NCI-H510A (cell line): ENCODE measurements around the gene ZNF550.
"Not testable (repeated sequence)": the region's sequence is repeated elsewhere in the genome, so short reads cannot be mapped to it uniquely, and the experiment has no call there.

Source experiments
- DNase-seq: peaks from one replicate; lab custom pipeline; 2025; lab: John Stamatoyannopoulos, UW

ZNF550 gene

DNA sequence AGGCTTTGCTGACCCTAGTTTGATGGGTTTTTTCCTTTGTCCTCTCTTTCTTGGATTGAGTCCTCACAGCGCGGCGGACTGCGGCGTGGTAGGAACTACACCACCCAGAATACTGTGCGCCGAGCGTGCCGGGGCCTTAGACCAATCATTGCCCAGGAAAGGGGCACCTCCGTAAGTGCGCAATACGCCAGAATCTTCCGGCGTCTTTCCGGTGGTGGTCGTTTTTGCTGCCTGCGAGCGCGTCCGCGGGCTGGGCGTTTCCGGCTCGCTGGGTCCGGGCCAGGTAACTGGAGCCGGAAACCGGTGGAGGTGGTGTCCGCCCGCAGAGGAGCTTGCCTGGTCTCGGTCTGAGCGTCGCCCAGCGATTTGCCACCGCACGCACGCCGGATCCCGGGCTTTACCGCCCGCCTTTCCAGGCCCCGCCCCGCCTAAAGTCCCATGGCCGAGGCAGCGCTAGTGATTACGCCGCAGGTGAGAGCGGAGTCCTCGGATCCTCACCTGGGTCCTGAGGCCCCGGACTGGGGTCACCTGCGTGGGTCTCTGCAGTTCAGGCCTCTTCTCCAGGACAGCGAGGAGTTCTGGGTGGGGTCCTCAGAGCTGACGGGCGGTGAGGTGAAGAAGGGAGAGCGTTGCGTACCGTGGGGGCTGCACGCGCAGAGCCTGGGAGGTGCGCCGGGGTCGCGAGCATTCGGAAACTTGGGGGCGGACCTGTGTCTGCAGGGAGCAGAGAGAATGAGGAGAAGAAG is 32.4 kb downstream of the ZNF550 start, which contains the start of gene ZNF549:
Gene ZNF549 (plus strand): TSS at position 221 of the 746 bp plus-strand sequence. CDS start 218 bp downstream, at position 439.
- DNase-seq = peak; percentile 94

DNA sequence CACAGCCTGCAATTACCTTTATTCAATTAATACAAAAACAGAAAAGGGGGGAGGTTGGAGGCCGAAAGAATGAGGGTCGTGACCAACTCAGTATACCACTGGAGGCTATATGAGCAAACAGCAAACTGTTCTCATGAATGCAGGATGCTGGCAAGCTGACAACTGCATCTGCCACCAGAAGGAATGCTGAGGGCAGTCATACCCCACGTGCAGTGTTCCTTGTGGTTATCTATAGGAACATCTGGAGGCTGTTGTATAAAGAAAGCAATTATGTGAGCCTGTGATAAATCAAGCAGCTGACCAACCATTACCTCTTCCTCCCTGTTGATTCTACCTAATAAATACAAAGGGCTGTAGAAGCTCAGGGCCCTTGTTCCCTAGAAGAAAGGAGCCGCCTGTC is 41.6 kb downstream of the ZNF550 start:
- DNase-seq = not testable (repeated sequence)

GRCh38 chr19:57515255-57515654 is 44.4 kb downstream of the ZNF550 start:
- DNase-seq = no peak

DNA sequence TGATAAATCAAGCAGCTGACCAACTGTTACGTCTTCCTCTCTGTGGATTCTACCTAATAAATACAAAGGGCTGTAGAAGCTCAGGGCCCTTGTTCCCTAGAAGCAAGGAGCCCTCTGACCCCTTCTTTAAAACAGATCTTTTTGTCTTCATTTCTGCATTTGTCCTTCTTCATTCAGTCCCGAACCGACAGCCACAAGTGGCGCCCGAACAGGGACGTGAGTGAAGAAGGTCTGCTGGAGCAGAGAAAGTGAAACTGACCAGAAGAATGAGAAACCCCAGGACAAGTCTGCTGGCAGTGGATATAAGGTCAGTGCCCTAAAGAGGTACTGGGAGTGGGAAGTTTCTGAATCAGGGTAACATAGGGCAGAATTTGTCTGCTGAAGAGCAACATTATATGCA is 46.8 kb downstream of the ZNF550 start:
- DNase-seq = no peak

DNA sequence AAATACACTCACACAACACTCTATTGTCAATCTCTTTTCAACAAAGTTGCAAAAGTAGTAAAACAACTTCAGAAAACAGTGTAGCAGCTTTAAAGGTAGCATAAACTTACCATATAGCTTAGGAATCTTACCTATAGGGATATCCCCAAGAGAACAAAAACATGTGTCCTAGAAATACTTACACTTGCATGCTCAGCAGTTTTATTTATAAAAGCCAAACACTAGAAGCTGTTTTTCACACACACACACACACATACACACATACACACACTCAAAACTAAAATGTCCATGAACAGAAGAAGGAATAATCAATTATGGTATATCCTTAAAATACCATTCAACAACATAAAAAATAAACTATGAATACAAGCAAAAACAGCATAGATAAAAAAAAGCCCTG is 48.2 kb downstream of the ZNF550 start:
- DNase-seq = no peak

GRCh38 chr19:57506163-57506562 is 53.5 kb downstream of the ZNF550 start:
- no peak for DNase-seq

GRCh38 chr19:57500400-57500799 is 59.3 kb downstream of the ZNF550 start:
- DNase-seq = not testable (repeated sequence)

DNA sequence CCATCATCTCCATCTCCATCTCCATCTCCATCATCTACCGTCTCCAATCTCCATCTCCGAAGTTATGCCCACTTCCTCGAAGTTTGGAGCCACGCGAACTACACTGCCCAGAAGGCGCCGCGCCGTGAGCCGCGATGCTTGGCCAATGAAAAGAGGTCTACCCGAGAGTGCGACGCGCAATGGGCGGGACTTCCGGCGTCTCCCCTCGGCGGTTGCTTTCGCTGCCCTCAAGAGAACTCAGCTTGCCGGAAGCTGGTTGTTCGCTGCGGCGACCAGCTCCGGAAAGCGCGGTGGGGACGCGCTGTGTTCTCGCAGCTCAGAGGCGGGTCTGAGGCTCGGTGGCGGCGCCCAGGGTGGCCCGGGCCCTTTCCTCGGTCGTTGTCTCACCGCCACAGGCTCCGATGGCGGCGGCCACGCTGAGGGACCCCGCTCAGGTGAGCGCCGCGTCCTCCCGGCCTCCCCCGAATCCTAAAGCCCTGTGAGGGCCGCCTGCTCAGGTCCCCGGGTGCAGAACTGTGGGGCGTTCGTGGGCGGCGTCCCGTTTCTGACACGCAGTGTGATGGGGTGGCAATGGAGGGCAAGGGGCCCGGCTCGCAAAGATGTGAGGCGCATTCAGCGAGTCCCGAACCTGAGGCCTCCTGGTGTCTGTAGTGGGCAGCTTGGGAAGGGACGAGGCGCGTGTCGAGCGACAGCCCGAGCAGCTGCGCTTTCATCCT is 59.8 kb downstream of the ZNF550 start, which contains the start of gene ZNF773:
Gene ZNF773 (plus strand): TSS at position 259 of the 716 bp plus-strand sequence. CDS start 143 bp downstream, at position 402.
- peak; percentile 87 for DNase-seq

DNA sequence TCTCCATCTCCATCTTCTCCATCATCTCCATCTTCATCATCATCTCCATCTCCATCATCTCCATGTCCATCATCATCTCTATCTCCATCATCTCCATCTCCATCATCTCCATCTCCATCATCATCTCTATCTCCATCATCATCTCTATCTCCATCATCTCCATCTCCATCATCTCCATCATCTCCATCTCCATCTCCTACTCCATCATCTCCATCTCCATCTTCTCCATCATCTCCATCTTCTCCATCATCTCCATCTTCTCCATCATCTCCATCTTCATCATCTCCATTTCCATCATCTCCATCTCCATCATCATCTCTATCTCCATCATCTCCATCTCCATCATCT is 60.4 kb downstream of the ZNF550 start:
- DNase-seq = not testable (repeated sequence)

- not testable (repeated sequence) for DNase-seq
These were observed 71.4 kb downstream of the ZNF550 start for GRCh38 chr19:57488299-57488644.

DNA sequence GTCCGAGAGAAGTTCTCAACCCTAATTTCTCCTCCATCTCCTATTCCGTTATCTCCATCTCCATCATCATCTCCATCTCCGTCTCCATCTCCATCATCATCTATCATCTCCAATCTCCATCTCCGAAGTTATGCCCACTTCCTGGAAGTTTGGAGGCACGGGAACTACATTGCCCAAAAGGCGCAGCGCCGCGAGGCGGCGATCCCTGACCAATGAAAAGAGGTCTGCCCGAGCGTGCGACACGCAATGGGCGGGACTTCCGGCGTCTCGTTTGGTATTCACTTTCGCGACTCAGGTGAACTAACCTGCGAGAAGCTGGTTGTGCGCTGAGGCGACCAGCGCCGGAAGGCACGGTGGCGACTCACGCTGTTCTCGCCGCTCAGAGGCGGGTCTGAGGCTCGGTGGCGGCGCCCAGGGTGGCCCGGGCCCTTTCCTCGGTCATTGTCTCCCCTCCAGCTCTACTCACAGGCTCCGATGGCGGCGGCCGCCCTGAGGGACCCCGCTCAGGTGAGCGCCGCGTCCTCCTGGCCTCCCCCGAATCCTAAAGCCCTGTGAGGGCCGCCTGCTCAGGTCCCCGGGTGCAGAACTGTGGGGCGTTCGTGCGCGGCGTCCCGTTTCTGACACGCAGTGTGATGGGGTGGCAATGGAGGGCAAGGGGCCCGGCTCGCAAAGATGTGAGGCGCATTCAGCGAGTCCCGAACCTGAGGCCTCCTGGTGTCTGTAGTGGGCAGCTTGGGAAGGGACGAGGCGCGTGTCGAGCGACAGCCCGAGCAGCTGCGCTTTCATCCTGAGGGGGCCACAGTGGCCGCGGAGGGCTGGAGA is 72.0 kb downstream of the ZNF550 start, which contains the start of gene ZNF419:
Gene ZNF419 (plus strand): TSS at position 274 of the 822 bp plus-strand sequence. CDS start 201 bp downstream, at position 475.
- DNase-seq = peak; percentile 90
